ENCODE results near the gene PSORS1C1.

DNA sequence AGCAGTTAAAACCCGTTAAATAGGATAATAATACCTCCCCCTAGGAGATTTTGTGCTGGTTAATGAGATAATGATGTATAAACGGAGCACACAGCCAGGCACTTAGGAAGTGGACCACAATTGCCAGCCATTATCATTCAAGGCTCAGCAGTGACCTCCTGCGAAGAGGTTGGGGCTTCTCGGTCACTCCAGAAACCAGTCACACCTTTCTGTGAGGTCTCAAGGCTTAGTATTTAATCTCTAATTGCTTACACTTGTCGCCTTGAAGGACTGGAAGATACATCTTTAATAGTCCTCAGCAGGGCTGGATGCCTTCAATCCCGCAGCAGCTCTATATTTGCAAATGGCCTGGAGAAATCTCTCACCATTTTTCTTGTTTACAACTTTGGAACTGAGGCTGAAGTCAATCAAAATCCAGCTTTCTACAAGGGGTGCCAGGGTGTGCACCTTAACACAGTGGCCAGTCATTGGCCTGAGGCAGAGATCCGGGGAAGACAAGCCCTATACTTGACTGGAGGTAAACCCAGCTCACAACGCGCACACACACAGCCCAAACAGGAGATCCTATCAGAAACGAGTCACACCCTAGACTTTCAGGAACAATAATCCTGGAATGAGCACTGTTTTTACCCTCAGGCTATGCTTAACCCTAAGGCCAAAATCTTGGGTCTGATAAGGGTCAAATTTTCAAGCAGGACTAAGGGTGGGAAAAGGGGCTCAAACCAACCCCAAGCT is 54.7 kb downstream of the PSORS1C1 start:
- no peak for TF ChIP-seq EZH2 (IDR thresholded peaks at IDR 0.05; ENCODE audit: borderline replicate concordance)
- TF ChIP-seq, protein P1, sequence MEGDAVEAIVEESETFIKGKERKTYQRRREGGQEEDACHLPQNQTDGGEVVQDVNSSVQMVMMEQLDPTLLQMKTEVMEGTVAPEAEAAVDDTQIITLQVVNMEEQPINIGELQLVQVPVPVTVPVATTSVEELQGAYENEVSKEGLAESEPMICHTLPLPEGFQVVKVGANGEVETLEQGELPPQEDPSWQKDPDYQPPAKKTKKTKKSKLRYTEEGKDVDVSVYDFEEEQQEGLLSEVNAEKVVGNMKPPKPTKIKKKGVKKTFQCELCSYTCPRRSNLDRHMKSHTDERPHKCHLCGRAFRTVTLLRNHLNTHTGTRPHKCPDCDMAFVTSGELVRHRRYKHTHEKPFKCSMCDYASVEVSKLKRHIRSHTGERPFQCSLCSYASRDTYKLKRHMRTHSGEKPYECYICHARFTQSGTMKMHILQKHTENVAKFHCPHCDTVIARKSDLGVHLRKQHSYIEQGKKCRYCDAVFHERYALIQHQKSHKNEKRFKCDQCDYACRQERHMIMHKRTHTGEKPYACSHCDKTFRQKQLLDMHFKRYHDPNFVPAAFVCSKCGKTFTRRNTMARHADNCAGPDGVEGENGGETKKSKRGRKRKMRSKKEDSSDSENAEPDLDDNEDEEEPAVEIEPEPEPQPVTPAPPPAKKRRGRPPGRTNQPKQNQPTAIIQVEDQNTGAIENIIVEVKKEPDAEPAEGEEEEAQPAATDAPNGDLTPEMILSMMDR (IDR thresholded peaks at IDR 0.05; ENCODE audit: poor library complexity): no peak
